GM19351 (cell line): Measurements from ENCODE around the gene LIN28A.

ENCODE experiments used
- ATAC-seq: cut with Tn5 transposase; IDR thresholded peaks from one replicate; pipeline ENCODE4 v1.9.1; 2021; ENCODE audit warnings: mild to moderate bottlenecking, moderate library complexity; ENCODE audit not compliant: unreplicated experiment

The LIN28A gene

DNA sequence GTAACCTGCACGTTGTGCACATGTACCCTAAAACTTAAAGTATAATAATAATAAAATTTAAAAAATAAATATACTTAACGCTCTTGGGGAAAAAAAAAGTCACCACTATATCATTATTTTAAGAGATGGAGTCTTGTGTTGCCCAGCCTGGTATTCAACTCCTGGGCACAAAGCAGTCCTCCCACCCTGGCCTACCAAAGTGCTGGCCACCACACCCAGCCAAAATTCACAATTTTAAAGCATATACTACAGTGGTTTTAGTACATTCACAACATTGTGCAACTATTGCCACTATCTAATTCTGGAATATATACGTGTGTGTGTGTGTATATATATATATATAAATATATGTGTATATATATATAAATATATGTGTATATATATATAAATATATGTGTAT, 67.5 kb downstream of the LIN28A start:
- ATAC-seq: no peak

DNA sequence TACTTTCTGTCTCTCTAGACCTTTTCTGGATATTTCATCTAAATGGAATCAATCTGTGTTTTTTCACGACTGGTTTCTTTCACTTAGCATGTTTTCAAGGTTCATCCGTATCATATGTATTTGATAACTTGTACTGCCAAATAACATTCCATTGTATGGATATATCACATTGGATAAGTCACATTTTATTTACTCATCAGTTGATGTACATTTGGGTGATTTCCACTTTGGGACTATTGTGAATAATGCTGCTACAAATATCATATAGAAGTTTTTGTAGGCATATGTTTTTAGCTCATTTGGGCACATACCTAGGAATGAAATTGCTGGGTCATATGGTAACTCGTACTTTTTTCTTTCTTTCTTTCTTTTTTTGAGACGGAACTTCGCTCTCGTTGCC, 68.4 kb downstream of the LIN28A start:
- no peak for ATAC-seq
